Pancreas (tissue), 10 donors: Measurements from ENCODE around the gene AGTRAP. TPM values are rescaled to one million over a fixed set of nuclear protein-coding genes. Genes with fewer than 3 reads are reported as not detected.
A peak's percentile ranks its signal among the peaks of the same experiment; 100 is the strongest.

Experiments
- ATAC-seq, 4 donors: fragments of 200-7000 bp; cut with Tn5 transposase; one replicate each; pipeline versions ENCODE4 v1.8.0 to v1.9.1; 2020; ENCODE audit warnings: mild to moderate bottlenecking in 4 of 4, moderate library complexity in 4 of 4
- DNase-seq, 6 donors: peaks; one replicate each; pipeline ENCODE4 v3.0.0-alpha.2; 2020
- FAIRE-seq: peaks from 2 replicates; lab custom pipeline; 2012; peaks lifted over from hg19 to GRCh38; lab: Jason Lieb, UNC
- H3K27ac ChIP-seq, 4 donors: fragments of 200-600 bp; sonication (generic); 1 replicate in 3 of 4; 2 replicates in 1 of 4; pipeline versions ENCODE4 v1.5.0 to v1.8.0; 2020
- H3K27me3 ChIP-seq, 4 donors: fragments of 200-600 bp; one replicate each; pipeline ENCODE4 v1.8.0; 2021
- H3K36me3 ChIP-seq, 3 donors: fragments of 200-600 bp; sonication (generic) in 1 of 3; one replicate each; pipeline versions ENCODE4 v1.5.0 to v1.8.0; 2020 to 2021
- H3K4me1 ChIP-seq, 3 donors: fragments of 200-600 bp; one replicate each; pipeline ENCODE4 v1.8.0; 2021
- H3K4me3 ChIP-seq, 4 donors: fragments of 200-600 bp; sonication (generic) in 2 of 4; one replicate each; pipeline versions ENCODE4 v1.5.0 to v1.8.0; 2020 to 2021
- H3K9me3 ChIP-seq, 4 donors: fragments of 200-600 bp; one replicate each; pipeline ENCODE4 v1.8.0; 2021
- CTCF ChIP-seq, 4 donors: fragments of 200-600 bp; sonication (generic) in 3 of 4; IDR thresholded peaks; one replicate each; pipeline versions ENCODE4 v1.5.0 to v1.8.0; 2021; ENCODE audit warnings: antibody characterized with exemption in 4 of 4
- WGBS, 2 donors: extraction: QIAGEN DNeasy Blood & Tissue Kit; methylation state at CpG; one replicate each; pipeline ENCODE4 v1.1.7; 2013; 5-methylcytosine and 5-hydroxymethylcytosine counted together
- intact Hi-C, 3 donors: fragments of 100-400 bp; cut with DNase I; formaldehyde crosslinking; loops; one replicate each; pipeline versions ENCODE4 v1.11.1 to v1.14.2; 2022
- polyA plus RNA-seq, 2 donors: library from polyadenylated mRNA; stranded (reverse); fragments of 200-250 nt; gene quantifications; one replicate each; pipeline ENCODE4 v1.2.3, GENCODE V29; 2013
- total RNA-seq, 6 donors: library from RNA; stranded (reverse); fragmentation: NEBNext Ultra II Directional in 4 of 6; extraction: Animal tissue kit (Norgen Biotek cat#: 25700) in 4 of 6; gene quantifications; one replicate each; pipeline versions ENCODE4 v1.2.1 to v1.2.4, GENCODE V29; 2021 to 2023
- donor health status: healthy with polysubstance abuse.
- donor health status: DM: no; HTN: no; CAD: no; lungs with moderate emphysema.
- donor health status: DM: no; HTN: no; CAD: no.
- donor health status: control.
- donor health status: control.
- donor health status: Bipolar disorder and iron deficiency.
- donor health status: DM: yes; HTN: yes; CAD: no.
- donor health status: DM: no; HTN: no; CAD: no.
- donor health status: DM: no; HTN: no; CAD: no.
- donor health status: DM: yes; HTN: yes; CAD: no.

The AGTRAP gene
- total and polyA plus RNA-seq, 8 donors, result 16.8 to 38.5 (median 24.0) TPM

GRCh38 chr1:11736746-11737639, 1.1 kb downstream of the AGTRAP start:
- Histone ChIP-seq H3K9me3 (no peaks in the 10 kb centered on the region), H3K36me3 (no peaks in the 10 kb centered on the region), H3K27me3 (no peaks in the 10 kb centered on the region), H3K4me3 (peak overlapping the region; percentile 55 to 84 (median 72)), H3K27ac (peak overlapping the region; percentile 45 to 85 (median 69)), H3K4me1 (peaks cover 5 to 13% (median 6%) of the 10 kb centered on the region in 3 donors)
- no peak for TF ChIP-seq CTCF (IDR thresholded peaks at IDR 0.05)
- no peak for FAIRE-seq
- intact Hi-C loops, result no loop called here
- WGBS, 2 donors, result 8% methylated on average over 15 of the region's 15 CpGs
- ATAC-seq, result peak; percentile 63 to 74 (median 68)
- peak in 3 of 6 donors; percentile 43 to 65 (median 52) for DNase-seq

GRCh38 chr1:11738096-11738495, 2.2 kb downstream of the AGTRAP start:
- no peaks in the 10 kb centered on the region for H3K36me3 ChIP-seq
- FAIRE-seq, result no peak
- H3K4me1 ChIP-seq, result peaks cover 5 to 16% (median 6%) of the 10 kb centered on the region in 3 donors
- TF ChIP-seq CTCF (IDR thresholded peaks at IDR 0.05), result no peak
- H3K27me3 ChIP-seq, result no peaks in the 10 kb centered on the region
- no peak for DNase-seq
- no peak overlapping the region for H3K4me3 ChIP-seq
- H3K27ac ChIP-seq, result no peak overlapping the region
- intact Hi-C loops, result no loop called here
- WGBS, 2 donors, result 83 to 90% methylated on average over 2 of the region's 2 CpGs
- no peak for ATAC-seq
- no peaks in the 10 kb centered on the region for H3K9me3 ChIP-seq

- Histone ChIP-seq H3K36me3 (no peaks in the 10 kb centered on the region), H3K4me3 (no peak overlapping the region), H3K27ac (no peak overlapping the region), H3K27me3 (no peaks in the 10 kb centered on the region), H3K9me3 (no peaks in the 10 kb centered on the region), H3K4me1 (peaks cover 5 to 16% (median 6%) of the 10 kb centered on the region in 3 donors)
- 80 to 85% methylated on average over 6 of the region's 6 CpGs for WGBS, 2 donors
- intact Hi-C loops, result no loop called here
- no peak for ATAC-seq
- TF ChIP-seq CTCF (IDR thresholded peaks at IDR 0.05), result no peak
- no peak for FAIRE-seq
- DNase-seq, result no peak
Measured at GRCh38 chr1:11738783-11739182, 2.8 kb downstream of the AGTRAP start.

- Histone ChIP-seq H3K27me3 (no peaks in the 10 kb centered on the region), H3K4me3 (no peak overlapping the region), H3K9me3 (no peaks in the 10 kb centered on the region), H3K27ac (no peak overlapping the region), H3K36me3 (no peaks in the 10 kb centered on the region), H3K4me1 (peaks cover 6 to 21% (median 7%) of the 10 kb centered on the region in 3 donors)
- 73 to 81% methylated on average over 15 of the region's 15 CpGs for WGBS, 2 donors
- no peak for FAIRE-seq
- ATAC-seq, result no peak
- TF ChIP-seq CTCF (IDR thresholded peaks at IDR 0.05), result no peak
- intact Hi-C loops, result no loop called here
- no peak for DNase-seq
Measured at GRCh38 chr1:11740258-11741192, 4.6 kb downstream of the AGTRAP start.
